Left ventricle myocardium inferior (tissue), 1 donor: ENCODE results near the gene TAGAP. TPM values are rescaled to one million over a fixed set of nuclear protein-coding genes. Genes with fewer than 3 reads are reported as not detected.

ENCODE experiments used
- DNase-seq: peaks from one replicate; pipeline ENCODE4 v3.0.0-alpha.2; 2020
- H3K27ac ChIP-seq: fragments of 200-600 bp; replicated peaks from 2 replicates; pipeline ENCODE4 v1.8.0; 2021
- H3K27me3 ChIP-seq: fragments of 200-600 bp; 2 replicates; pipeline ENCODE4 v1.8.0; 2021; ENCODE audit warnings: low read depth
- H3K36me3 ChIP-seq: fragments of 200-600 bp; 2 replicates; pipeline ENCODE4 v1.8.0; 2021
- H3K4me1 ChIP-seq: fragments of 200-600 bp; 2 replicates; pipeline ENCODE4 v1.8.0; 2021
- H3K4me3 ChIP-seq: fragments of 200-600 bp; 2 replicates; pipeline ENCODE4 v1.8.0; 2021; ENCODE audit warnings: mild to moderate bottlenecking, moderate library complexity
- H3K9me3 ChIP-seq: fragments of 200-600 bp; replicated peaks from 2 replicates; pipeline ENCODE4 v1.8.0; 2021
- CTCF ChIP-seq: fragments of 200-600 bp; IDR thresholded peaks from 2 replicates; pipeline ENCODE4 v1.8.0; 2021; ENCODE audit warnings: antibody characterized with exemption, mild to moderate bottlenecking, borderline replicate concordance
- intact Hi-C: fragments of 100-400 bp; cut with micrococcal nuclease; formaldehyde crosslinking; loops from one replicate; pipeline ENCODE4 v1.11.0; 2022
- total RNA-seq: library from RNA; stranded (reverse); fragmentation: NEBNext Ultra II Directional; extraction: Animal tissue kit (Norgen Biotek cat#: 25700); gene quantifications from one replicate; pipeline ENCODE4 v1.2.1, GENCODE V29; 2021
- donor health status: DM: no; HTN: yes; CAD: no; lungs with severe emphysema.

TAGAP gene
- total RNA-seq, 1 donor from 2014 or later, result 1.2 TPM

GRCh38 chr6:159089909-159090308 lies 45.1 kb upstream of the TAGAP start:
- TF ChIP-seq CTCF, result no peak
- H3K36me3 ChIP-seq, result no peaks in the 10 kb centered on the region
- no peak for DNase-seq
- no peaks in the 10 kb centered on the region for H3K9me3 ChIP-seq
- no peaks in the 10 kb centered on the region for H3K27me3 ChIP-seq
- H3K4me3 ChIP-seq, result no peak overlapping the region
- no peaks in the 10 kb centered on the region for H3K4me1 ChIP-seq
- H3K27ac ChIP-seq, result no peak overlapping the region
- intact Hi-C loops, result no loop called here

GRCh38 chr6:159089443-159089842 lies 44.7 kb upstream of the TAGAP start:
- no peaks in the 10 kb centered on the region for H3K27me3 ChIP-seq
- no peak for TF ChIP-seq CTCF
- H3K4me3 ChIP-seq, result no peak overlapping the region
- DNase-seq, result no peak
- no peaks in the 10 kb centered on the region for H3K36me3 ChIP-seq
- no peak overlapping the region for H3K27ac ChIP-seq
- H3K9me3 ChIP-seq, result no peaks in the 10 kb centered on the region
- no peaks in the 10 kb centered on the region for H3K4me1 ChIP-seq
- intact Hi-C loops, result no loop called here

GRCh38 chr6:159086033-159086618 lies 41.3 kb upstream of the TAGAP start:
- Histone ChIP-seq H3K4me3 (no peak overlapping the region), H3K27me3 (peaks cover 5% of the 10 kb centered on the region), H3K4me1 (no peaks in the 10 kb centered on the region), H3K9me3 (no peaks in the 10 kb centered on the region), H3K36me3 (no peaks in the 10 kb centered on the region), H3K27ac (no peak overlapping the region)
- no peak for TF ChIP-seq CTCF
- intact Hi-C loops, result no loop called here
- no peak for DNase-seq

GRCh38 chr6:159085396-159085895 lies 40.7 kb upstream of the TAGAP start:
- no peak overlapping the region for H3K27ac ChIP-seq
- H3K9me3 ChIP-seq, result no peaks in the 10 kb centered on the region
- DNase-seq, result no peak
- no peaks in the 10 kb centered on the region for H3K36me3 ChIP-seq
- H3K27me3 ChIP-seq, result peaks cover 5% of the 10 kb centered on the region
- H3K4me3 ChIP-seq, result no peak overlapping the region
- intact Hi-C loops, result no loop called here
- H3K4me1 ChIP-seq, result no peaks in the 10 kb centered on the region
- TF ChIP-seq CTCF, result no peak

- no peak overlapping the region for H3K27ac ChIP-seq
- intact Hi-C loops, result no loop called here
- no peak for TF ChIP-seq CTCF
Observed at GRCh38 chr6:159084493-159085091, 39.8 kb upstream of the TAGAP start.

More at GRCh38 chr6:159084493-159085091, 39.8 kb upstream of the TAGAP start:
- peaks cover 5% of the 10 kb centered on the region for H3K27me3 ChIP-seq
- H3K36me3 ChIP-seq, result no peaks in the 10 kb centered on the region
- no peak for DNase-seq
- H3K9me3 ChIP-seq, result no peaks in the 10 kb centered on the region
- no peaks in the 10 kb centered on the region for H3K4me1 ChIP-seq
- H3K4me3 ChIP-seq, result no peak overlapping the region
